KOPT-K1 (cell line): ENCODE measurements around the gene RAB24.

ENCODE experiments used
- H3K27ac ChIP-seq: fragments of 200-600 bp; sonication (generic); 2 replicates; pipeline ENCODE4 v1.5.1; 2016; ENCODE audit warnings: antibody characterized with exemption, mild to moderate bottlenecking, low read depth, low read length; ENCODE audit not compliant: poor library complexity, severe bottlenecking
- H3K36me3 ChIP-seq: fragments of 200-600 bp; sonication (generic); 2 replicates; pipeline ENCODE4 v1.5.1; 2017; ENCODE audit warnings: antibody characterized with exemption, mild to moderate bottlenecking, low read length, moderate library complexity; ENCODE audit not compliant: insufficient read depth
- H3K9me3 ChIP-seq: fragments of 200-600 bp; sonication (generic); 2 replicates; pipeline ENCODE4 v1.5.1; 2017; ENCODE audit warnings: antibody characterized with exemption, low read length, mild to moderate bottlenecking; ENCODE audit not compliant: insufficient read depth, poor library complexity, severe bottlenecking

Gene RAB24

DNA sequence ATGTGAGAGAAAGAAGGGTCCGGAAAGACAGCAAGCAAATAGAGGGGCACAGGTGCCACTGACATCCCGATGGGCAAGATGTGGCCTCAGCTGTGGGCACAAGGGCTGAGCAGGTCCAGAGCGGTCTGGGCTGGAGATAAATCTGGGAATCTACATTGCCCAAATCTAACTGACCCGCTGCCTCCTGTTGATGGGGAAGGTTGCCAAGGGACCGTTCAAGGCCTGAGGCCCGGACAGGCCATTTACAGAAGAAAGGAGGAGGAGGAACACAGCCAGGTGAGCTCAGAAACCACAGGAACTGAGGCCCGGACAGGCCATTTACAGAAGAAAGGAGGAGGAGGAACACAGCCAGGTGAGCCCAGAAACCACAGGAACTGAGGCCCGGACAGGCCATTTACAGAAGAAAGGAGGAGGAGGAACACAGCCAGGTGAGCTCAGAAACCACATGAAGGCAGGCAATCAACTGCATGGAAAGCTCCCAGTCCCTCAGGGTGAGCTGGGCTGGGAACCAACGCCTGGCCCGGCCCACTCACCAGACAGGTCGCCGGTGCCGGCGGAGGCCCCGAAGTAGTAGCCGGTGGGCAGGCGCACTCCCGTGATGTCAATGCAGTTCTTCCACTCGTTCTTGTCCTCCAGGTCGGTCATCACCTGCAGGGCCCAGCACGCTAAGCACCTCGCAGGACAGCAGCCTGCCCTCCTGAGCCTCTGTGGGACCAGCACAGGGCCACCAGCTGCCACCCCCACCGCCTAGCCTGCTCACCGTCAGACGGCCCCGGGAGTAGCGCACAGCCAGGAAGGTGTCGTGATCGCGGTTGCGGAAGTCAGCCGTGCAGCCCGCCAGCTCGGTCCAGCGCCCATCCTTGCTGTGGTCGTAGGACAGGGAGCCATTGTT lies 33.3 kb upstream of the RAB24 start:
- H3K27ac ChIP-seq = no peak overlapping the region
- peaks cover 96% of the 10 kb centered on the region for H3K36me3 ChIP-seq
- H3K9me3 ChIP-seq = no peaks in the 10 kb centered on the region

DNA sequence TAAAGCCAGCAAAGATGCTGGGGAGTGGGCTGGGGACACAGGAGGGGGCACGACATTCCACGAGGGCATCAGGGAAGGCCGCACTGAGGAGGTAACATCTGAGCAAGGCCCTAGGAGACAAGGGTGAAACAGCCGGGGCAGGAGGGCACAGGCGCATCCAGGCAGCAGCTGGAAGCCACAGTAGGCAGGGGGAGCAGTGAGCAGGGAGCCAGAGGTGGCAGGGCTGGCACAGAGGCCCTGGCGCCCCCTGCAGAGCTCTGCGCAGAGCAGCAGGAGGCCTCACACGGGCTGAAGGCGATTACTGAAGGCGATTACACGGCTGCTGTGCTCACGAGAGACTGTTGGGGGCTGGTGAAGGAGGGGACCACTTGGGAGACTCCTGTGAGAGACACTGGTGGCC lies 32.6 kb upstream of the RAB24 start:
- Histone ChIP-seq H3K27ac (no peak overlapping the region), H3K9me3 (no peaks in the 10 kb centered on the region), H3K36me3 (peaks cover 96% of the 10 kb centered on the region)

DNA sequence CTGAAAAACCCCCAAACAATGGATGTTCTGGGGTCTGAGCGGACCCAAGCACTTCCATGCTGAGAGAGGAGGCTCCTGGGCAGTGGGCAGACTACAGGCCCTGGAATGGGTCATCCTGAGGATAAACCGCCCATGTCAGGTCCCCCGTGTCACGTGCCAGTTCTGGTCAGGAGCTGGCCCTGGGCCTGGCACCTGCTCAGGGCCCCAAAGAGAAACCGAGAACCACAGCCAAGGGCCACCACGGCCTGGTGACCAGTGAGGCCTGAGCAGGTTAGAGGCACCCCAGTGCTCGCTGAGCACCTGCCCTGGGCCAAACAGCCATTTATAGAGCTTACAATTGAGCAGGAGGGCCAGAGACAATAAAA lies 32.2 kb upstream of the RAB24 start:
- H3K36me3 ChIP-seq = peaks cover 98% of the 10 kb centered on the region
- no peak overlapping the region for H3K27ac ChIP-seq
- H3K9me3 ChIP-seq = no peaks in the 10 kb centered on the region

DNA sequence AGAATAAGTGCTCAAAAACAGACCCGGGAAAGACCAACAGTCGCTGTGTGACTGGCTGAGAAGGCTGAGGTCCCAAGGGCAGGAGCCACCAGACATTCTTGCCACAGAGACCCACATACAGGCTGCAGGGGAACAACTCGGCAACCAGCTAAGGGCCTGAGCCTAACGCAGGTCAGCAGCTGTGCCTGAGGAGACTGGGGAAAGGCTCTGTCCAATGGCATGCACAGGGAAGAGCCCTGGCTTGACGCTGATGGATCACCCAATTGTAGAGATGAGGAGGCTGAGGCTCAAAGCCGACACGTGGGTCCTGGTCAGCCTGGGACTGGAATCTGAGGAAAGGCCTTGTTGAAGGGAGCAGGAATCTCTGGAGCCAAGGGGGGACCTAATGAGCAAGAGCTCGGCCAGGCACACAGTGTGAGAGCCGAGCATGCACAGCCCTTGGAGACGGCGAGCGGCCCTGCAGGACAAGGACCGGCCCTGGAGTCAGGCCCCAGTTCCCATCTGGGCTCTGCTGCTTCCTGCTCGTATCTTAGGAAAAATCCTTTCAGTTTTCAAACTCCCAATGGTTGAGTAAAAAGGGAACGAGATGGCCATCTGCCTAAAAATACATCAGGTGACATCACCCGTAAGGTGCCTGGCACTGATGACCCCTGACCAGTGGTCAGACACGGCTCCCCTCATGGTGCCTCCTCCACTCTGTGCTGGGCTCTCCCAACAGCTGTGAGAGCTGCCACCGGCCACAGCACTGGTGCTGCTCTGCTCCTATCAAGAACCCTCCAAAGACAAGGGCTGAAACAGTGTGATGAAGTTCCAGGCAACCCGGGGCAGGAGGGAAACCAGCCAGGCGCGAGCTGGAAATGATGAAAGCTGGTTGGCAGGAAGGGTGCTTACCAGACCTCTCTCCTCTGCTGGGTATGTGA lies 31.5 kb upstream of the RAB24 start:
- Histone ChIP-seq H3K9me3 (no peaks in the 10 kb centered on the region), H3K36me3 (peaks cover 100% of the 10 kb centered on the region), H3K27ac (no peak overlapping the region)

DNA sequence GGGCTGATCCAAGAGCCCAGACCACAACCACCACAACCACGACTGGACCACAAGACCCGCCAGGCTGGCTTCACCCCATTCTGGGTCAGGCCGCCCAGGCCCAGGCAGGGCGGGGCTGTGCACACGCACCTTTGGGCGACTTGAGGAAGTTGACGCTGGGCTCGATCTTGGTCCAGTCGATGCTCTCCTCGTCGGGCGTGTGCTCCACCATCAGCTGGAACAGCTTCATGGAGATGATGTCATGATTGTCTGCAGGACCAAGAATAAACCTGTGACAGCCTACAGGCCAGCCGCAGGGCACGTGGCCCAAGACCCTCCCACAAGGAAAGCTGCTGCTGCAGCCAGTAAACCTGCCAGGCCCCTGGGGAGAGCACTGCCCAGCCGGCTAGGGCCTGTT lies 30.6 kb upstream of the RAB24 start:
- Histone ChIP-seq H3K36me3 (peaks cover 100% of the 10 kb centered on the region), H3K27ac (no peak overlapping the region), H3K9me3 (no peaks in the 10 kb centered on the region)

DNA sequence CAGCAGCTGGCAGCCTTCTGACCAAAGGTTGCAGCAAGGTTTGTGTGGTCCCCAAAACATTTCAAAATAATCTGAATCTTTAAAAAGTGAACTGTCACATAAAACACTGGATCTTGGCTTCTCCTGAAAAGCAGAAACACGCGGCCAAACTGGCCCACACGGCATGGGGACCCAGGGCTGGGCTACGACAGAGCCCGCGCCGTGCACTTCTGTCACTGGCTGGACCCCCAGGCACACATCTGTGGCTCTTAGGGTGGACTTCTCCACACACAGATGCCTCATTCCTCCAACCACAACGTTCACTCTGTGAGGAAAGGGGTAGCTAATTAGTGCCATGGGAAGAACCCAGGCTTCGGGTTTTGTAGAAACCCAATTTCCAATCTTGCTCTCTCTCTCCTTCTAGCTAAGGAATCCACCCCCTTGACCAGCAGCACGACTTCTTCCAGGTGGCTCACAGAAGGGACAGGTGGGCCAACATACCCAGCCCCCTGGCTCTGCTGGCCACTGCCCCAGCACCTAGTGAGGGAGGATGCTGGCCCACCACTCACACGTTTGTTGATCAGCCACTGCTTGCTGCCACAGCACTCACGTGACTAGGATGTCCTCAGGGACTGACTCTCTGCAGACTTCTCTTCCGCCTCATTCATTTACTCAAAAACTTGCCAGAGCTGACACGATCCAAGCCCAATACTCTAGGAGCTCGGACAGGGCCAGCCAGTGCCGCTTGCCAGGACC lies 30.1 kb upstream of the RAB24 start:
- no peaks in the 10 kb centered on the region for H3K9me3 ChIP-seq
- peaks cover 98% of the 10 kb centered on the region for H3K36me3 ChIP-seq
- H3K27ac ChIP-seq = no peak overlapping the region

DNA sequence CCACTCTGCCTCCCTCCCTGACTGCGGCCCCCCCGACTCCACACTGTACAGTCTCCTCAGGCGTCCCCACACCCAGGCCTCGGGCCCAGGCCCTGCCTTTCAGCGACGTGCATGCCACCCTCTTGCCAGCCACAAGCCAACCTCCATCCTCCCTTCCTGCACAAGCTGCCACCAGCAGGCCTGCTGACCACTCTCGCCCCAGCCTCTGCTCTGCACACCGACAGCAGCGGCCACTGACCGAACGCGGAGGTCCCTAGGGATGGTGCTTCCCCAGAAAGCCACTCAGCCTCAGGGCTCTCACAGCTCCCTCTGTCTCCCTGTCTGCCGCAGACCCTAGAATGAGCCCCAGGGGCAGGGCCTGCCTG lies 29.4 kb upstream of the RAB24 start:
- Histone ChIP-seq H3K27ac (no peak overlapping the region), H3K36me3 (peaks cover 98% of the 10 kb centered on the region), H3K9me3 (no peaks in the 10 kb centered on the region)

DNA sequence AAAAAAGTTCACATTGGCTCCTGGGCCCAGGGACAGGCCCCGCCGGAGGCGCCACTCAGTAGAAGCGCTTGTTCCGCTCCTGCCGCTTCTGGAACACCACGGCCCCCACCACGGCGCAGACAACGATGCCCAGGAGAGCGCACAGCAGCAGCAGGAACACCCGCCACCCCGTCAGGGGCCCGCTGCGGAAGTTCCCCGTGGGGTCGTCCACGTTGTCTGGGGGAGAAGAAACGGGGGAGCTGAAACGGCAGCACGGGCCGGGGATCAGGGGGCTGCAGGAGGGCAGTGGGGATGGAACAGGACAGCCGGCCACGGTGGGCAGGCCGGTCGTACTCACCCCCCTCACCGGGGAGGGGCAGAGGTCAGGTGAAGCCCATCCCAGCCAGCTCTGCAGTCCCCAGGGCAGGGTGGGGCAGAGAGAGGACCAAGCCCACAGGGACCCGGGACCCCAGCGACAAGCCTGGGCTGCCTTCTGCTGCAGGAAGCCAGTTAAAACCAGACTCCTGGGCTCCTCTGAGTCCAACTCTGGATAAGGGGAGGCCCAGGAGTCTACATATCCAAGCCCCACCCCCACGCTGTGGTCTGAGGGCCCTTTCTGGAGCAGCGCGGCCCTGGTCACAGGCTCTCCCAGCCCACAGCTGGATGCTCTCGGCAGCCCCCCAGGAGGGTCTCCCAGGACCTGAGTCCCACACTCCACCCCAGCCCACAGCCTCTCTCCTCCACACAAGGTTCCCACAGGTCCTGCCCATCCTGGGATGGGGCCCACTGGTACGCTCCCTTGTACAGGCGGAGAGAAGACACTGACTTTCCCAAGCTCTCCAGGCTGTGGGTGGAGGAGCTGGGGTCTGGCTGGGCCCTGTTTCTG lies 28.7 kb upstream of the RAB24 start:
- Histone ChIP-seq H3K36me3 (peaks cover 98% of the 10 kb centered on the region), H3K9me3 (no peaks in the 10 kb centered on the region), H3K27ac (no peak overlapping the region)

DNA sequence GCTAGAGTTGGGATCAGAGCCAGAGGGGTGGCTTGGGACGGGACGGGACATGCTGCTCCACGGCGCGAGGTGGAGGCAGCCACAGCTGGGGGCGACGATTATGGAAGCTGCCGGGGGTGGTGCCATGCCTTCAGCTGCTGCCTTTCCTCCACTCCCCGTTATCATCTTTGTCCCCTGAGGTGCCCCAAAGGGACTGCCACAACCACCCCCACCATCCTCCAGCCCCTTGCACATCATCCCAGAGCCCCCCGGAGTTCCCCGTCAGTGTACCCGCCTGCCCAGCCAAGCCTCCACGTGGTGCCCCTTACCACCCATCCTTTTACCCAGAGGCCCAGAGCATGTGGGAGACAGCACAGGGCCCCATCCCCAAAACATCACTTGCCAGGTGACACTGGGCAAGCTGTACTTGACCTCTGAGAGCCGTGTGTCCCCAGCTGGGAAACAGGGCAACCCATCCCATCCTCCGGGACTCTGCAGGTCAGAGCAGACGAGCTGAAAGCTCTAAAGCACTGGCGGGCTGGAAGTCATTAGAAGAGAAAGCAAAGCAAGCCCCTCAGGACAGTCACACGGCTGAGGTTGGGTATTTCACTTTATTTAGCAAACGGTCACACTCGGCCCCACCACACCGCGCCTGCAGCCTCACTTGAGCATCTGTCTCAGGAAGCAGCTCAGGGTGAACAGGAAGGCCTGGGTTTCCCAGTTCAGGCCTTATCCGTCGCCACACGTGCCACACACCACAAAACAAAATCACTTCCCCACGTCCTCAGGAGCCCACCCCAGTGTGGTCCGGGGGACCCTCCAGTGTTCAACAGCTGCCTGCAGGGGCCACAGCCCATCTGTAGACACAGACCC lies 27.7 kb upstream of the RAB24 start:
- Histone ChIP-seq H3K27ac (no peak overlapping the region), H3K36me3 (peaks cover 88% of the 10 kb centered on the region), H3K9me3 (no peaks in the 10 kb centered on the region)

DNA sequence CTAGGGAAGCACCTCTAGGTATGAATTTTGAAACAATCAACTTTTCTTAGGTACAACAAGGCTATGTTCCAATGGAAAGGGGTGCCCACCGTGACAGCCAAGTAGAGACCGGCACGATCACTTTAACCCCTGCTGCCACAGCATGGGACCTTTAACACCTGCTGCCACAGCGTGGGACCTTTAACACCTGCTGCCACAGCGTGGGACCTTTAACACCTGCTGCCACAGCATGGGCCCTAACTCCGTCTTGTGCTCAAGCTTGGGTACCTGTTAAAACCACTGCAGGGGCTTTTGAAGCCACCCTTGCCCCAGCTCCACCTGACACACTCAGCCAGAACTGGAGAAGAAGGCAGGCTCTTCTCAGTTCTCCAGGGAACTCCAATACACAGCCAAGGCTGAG lies 26.4 kb upstream of the RAB24 start:
- Histone ChIP-seq H3K9me3 (no peaks in the 10 kb centered on the region), H3K36me3 (peaks cover 75% of the 10 kb centered on the region), H3K27ac (no peak overlapping the region)

DNA sequence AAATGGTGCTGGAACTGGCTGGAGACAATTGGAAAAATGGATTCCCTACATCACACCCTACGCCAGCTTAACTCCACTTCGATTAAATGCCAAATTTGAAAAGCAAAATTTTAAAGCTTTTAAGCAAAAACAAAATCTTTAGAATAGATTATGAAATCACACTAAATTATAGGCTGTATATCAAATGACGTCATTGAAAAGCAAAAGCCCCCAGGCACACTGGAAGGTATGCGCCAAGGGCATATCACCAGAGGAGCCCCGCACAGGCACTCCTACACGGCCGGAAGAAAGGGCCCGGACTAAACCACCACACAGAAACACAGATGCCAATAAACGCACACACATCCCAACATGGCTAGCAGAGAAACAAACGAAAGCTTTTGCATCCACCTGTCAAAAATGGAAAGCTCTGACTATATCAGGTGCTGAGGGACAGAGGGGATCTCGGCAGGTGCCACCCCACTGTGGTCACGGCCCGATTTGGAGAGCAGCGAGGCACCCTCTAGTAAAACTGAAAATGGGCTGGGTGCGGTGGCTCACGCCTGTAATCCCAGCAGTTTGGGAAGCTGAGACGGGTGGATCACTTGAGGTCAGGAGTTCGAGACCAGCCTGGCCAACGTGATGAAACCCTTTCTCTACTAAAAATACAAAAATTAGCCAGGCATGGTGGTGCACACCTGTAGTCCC lies 25.2 kb upstream of the RAB24 start:
- Histone ChIP-seq H3K9me3 (no peaks in the 10 kb centered on the region), H3K36me3 (peaks cover 63% of the 10 kb centered on the region), H3K27ac (no peak overlapping the region)

DNA sequence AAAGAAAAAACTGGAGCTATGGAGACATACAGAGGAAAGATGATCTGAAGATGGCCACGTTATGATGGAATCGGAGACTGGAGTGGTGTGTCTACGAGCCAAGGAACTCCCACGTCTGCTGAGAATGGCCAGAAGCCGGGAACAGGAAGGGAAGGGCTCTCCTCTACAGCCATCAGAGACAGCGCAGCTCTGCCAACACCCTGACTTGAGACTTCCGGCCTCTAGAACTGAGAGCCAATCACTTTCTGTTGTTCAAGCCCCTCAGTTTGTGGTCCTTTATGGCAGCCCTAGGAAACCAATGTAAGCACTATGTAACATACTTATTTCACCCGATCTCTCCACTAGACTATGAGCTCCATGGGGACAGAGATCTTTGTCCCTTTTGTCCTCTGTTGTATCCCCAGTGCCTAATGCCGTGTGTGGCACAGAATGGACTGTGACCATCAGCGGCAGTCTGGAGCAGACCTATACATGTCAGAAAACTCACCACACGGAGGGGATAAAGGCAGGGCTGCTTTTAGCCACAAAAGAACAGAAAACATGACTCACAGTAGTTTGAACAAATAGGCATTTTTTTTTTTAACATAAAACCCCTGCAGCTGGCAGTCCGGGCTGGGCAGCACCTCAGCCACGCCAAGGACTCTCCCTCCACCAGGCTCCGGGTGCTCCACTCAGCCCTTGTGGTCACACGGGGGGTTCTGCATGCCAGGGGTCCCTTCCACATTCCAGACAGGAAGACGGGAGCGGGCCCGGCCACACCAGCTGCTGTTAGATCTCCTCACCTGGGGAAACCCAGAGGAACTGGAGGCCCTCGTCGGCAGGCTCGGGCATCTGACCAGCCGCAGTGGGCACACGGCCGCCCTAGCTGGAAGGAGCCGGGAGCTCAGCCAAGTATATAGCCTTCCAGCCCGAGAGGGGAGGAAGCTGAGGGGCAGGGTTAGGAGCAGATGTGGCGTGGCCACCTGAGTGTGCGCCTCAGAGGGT lies 24.3 kb upstream of the RAB24 start:
- no peaks in the 10 kb centered on the region for H3K9me3 ChIP-seq
- H3K27ac ChIP-seq = no peak overlapping the region
- peaks cover 54% of the 10 kb centered on the region for H3K36me3 ChIP-seq
